Testis (tissue), 3 donors: Measurements from ENCODE around the gene SMIM7. TPM values are rescaled to one million over a fixed set of nuclear protein-coding genes. Genes with fewer than 3 reads are reported as not detected.
"Not testable (repeated sequence)": the region's sequence is repeated elsewhere in the genome, so short reads cannot be mapped to it uniquely, and the experiment has no call there.

Experiments
- DNase-seq: peaks from one replicate; pipeline ENCODE4 v3.0.0-alpha.2; 2019
- H3K27ac ChIP-seq, 2 donors: fragments of 200-600 bp; sonication (generic); one replicate each; pipeline ENCODE4 v1.5.1; 2019
- H3K27me3 ChIP-seq: fragments of 200-600 bp; sonication (generic); one replicate; pipeline ENCODE4 v1.5.1; 2019
- H3K36me3 ChIP-seq: fragments of 200-600 bp; sonication (generic); one replicate; pipeline ENCODE4 v1.5.1; 2017; ENCODE audit warnings: low read depth; ENCODE audit errors: missing control alignments
- H3K4me1 ChIP-seq: fragments of 200-600 bp; sonication (generic); one replicate; pipeline ENCODE4 v1.5.1; 2019
- H3K4me3 ChIP-seq, 2 donors: fragments of 200-600 bp; sonication (generic); one replicate each; pipeline ENCODE4 v1.5.1; 2017 to 2019
- H3K9me3 ChIP-seq: fragments of 200-600 bp; sonication (generic); one replicate; pipeline ENCODE4 v1.5.1; 2017
- CTCF ChIP-seq, 3 experiments: fragments of 450-650 bp in 2 of 3; fragments of 200-600 bp in 1 of 3; sonication (generic) in 1 of 3; IDR thresholded peaks; one replicate each; pipeline ENCODE4 v1.5.1; 2016 to 2019; ENCODE audit warnings: antibody characterized with exemption in 3 of 3, mild to moderate bottlenecking in 2 of 3, moderate library complexity in 1 of 3
- POLR2A ChIP-seq: fragments of 450-650 bp; IDR thresholded peaks from one replicate; pipeline ENCODE4 v1.6.1; 2017; ENCODE audit warnings: antibody characterized with exemption, mild to moderate bottlenecking, moderate library complexity
- WGBS, 2 donors: methylation state at CpG; one replicate each; pipeline ENCODE4 v1.1.5; 2018; 5-methylcytosine and 5-hydroxymethylcytosine counted together
- intact Hi-C: fragments of 100-400 bp; cut with DNase I; formaldehyde crosslinking; loops from one replicate; pipeline ENCODE4 v1.15.1; 2023; ENCODE audit warnings: low total_unique reads
- polyA plus RNA-seq: library from polyadenylated mRNA; stranded (reverse); fragments of 350-450 nt; fragmentation: Illumina TruSeq; extraction: RNeasy Lipid Tissue Mini Kit (QIAGEN cat#74804); gene quantifications from one replicate; pipeline ENCODE4 v1.2.3, GENCODE V29; 2014; ENCODE audit warnings: low read depth, low replicate concordance; ENCODE audit not compliant: insufficient read depth
- total RNA-seq, 2 donors: library from RNA; depleted of rRNA; stranded (reverse); fragments of >200 nt; gene quantifications; one replicate each; pipeline ENCODE4 v1.2.3, GENCODE V29; 2016

SMIM7 gene
- total and polyA plus RNA-seq, 3 donors from 2014 or later = 105 to 119 (median 115) TPM

DNA sequence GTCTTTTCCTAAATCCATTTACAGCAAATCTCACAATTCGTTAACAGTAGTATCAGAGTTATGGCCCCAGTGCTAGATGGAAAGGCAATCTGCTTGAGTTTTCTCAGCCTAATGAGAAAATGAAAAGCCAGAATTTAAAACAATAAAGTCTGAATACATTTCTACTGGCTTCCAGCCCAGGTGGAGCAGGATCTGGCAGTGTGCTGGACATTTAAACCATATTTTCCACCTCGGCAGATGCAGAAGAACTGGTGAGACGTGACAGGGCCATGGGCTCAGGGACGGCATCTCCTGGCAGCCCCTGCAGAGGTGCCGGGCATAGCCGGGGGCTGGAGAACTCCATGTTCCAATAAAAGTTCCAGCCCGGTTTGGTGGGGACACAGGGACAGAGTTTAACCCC, 7.1 kb downstream of the SMIM7 start:
- no peak for DNase-seq
- intact Hi-C loops = no loop called here
- Histone ChIP-seq H3K4me1 (no peaks in the 10 kb centered on the region), H3K27me3 (no peaks in the 10 kb centered on the region), H3K9me3 (no peaks in the 10 kb centered on the region), H3K36me3 (no peaks in the 10 kb centered on the region), H3K4me3 (no peak overlapping the region), H3K27ac (no peak overlapping the region)
- TF ChIP-seq CTCF (IDR thresholded peaks at IDR 0.05) (no peak), POLR2A (no peak)
- 43 to 66% methylated on average over 7 of the region's 7 CpGs for WGBS, 2 donors

DNA sequence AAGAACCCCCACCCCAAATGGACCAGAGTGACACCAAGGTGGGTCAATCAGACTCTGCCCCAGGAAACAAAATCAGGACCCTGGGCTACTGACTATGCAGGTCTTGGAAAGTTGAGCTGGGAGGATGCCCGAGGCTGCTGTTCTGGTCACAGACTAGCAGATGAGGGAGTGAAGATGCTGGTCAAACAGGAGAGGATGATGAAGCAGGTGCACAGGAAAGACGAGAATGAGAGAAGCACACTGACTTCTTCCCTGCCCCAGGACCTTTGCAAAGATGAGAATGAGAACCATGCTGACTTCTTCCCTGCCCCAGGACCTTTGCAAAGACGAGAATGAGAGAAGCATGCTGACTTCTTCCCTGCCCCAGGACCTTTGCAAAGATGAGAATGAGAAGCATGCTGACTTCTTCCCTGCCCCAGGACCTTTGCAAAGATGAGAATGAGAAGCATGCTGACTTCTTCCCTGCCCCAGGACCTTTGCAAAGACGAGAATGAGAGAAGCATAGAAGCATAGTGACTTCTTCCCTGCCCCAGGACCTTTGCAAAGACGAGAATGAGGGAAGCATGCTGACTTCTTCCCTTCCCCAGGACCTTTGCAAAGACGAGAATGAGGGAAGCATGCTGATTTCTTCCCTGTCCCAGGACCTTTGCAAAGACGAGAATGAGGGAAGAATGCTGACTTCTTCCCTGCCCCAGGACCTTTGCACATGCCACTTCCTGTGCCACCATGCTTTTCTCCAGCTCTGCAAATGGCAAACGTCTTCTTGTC, 8.3 kb downstream of the SMIM7 start:
- intact Hi-C loops, H3K27ac ChIP-seq, DNase-seq, H3K9me3 ChIP-seq, H3K4me3 ChIP-seq, H3K4me1 ChIP-seq, H3K27me3 ChIP-seq, H3K36me3 ChIP-seq: not testable (repeated sequence)
- 92% methylated on average over 8 of the region's 8 CpGs for WGBS, 2 donors

DNA sequence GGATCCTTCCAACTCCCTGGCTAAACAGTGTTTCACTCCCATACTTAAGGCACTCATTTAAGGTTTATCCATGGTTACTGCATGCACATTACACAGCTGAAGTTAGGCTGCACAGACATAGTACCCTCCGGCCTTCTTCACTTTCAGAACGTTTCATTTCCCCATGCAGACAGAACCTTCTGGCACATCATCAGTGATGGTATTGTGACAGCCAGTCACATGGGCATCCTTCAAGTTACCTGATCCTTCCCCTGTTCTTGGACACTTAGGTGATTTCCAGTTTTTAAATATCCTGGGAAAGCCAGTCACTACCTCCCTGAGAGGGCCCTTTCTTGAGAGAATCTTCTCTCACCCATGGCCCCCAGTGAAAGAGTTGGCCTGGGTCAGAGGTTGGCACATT, 9.1 kb downstream of the SMIM7 start:
- H3K4me1 ChIP-seq = no peaks in the 10 kb centered on the region
- intact Hi-C loops = no loop called here
- DNase-seq = no peak
- WGBS, 2 donors = 82 to 89% methylated on average over 2 of the region's 2 CpGs
- H3K27me3 ChIP-seq = no peaks in the 10 kb centered on the region
- no peaks in the 10 kb centered on the region for H3K9me3 ChIP-seq
- TF ChIP-seq POLR2A (no peak), CTCF (IDR thresholded peaks at IDR 0.05) (no peak)
- H3K36me3 ChIP-seq = no peaks in the 10 kb centered on the region
- no peak overlapping the region for H3K4me3 ChIP-seq
- no peak overlapping the region for H3K27ac ChIP-seq

- Histone ChIP-seq H3K9me3 (no peaks in the 10 kb centered on the region), H3K27ac (no peak overlapping the region), H3K4me3 (no peak overlapping the region), H3K4me1 (no peaks in the 10 kb centered on the region), H3K36me3 (no peaks in the 10 kb centered on the region), H3K27me3 (no peaks in the 10 kb centered on the region)
- intact Hi-C loops = no loop called here
- TF ChIP-seq CTCF (IDR thresholded peaks at IDR 0.05) = no peak
- no peak for TF ChIP-seq POLR2A
- WGBS, 2 donors = 76 to 77% methylated on average over 9 of the region's 9 CpGs
- DNase-seq = no peak
These were observed 10.2 kb downstream of the SMIM7 start for GRCh38 chr19:16649734-16650133.

- TF ChIP-seq CTCF (IDR thresholded peaks at IDR 0.05) = no peak
- TF ChIP-seq POLR2A = no peak
- WGBS, 2 donors = 91% methylated on average over 9 of the region's 9 CpGs
- no peaks in the 10 kb centered on the region for H3K4me1 ChIP-seq
- no peak overlapping the region for H3K4me3 ChIP-seq
- no peak for DNase-seq
- no peaks in the 10 kb centered on the region for H3K9me3 ChIP-seq
- intact Hi-C loops = no loop called here
- no peak overlapping the region for H3K27ac ChIP-seq
- H3K36me3 ChIP-seq = no peaks in the 10 kb centered on the region
- H3K27me3 ChIP-seq = no peaks in the 10 kb centered on the region
These were observed 14.8 kb downstream of the SMIM7 start for GRCh38 chr19:16645140-16645539.
